ENCODE results near the gene PPP5C. TPM values are rescaled to one million over a fixed set of nuclear protein-coding genes. Genes with fewer than 3 reads are reported as not detected.

PPP5C gene
- total RNA-seq, 4 donors from 2014 or later: 33.8 to 51.3 (median 43.2) TPM

GRCh38 chr19:46364359-46364758 lies 17.5 kb downstream of the PPP5C start:
- H3K27me3 ChIP-seq: no peaks in the 10 kb centered on the region
- intact Hi-C loops (cut with DNase I): no loop called here
- peaks cover 0 to 26% (median 0%) of the 10 kb centered on the region in 3 donors for H3K4me1 ChIP-seq
- no peak for DNase-seq
- H3K9me3 ChIP-seq: no peaks in the 10 kb centered on the region
- no peak overlapping the region for H3K27ac ChIP-seq
- TF ChIP-seq CTCF (IDR thresholded peaks at IDR 0.05) (no peak), POLR2A (IDR thresholded peaks at IDR 0.05) (no peak)
- no peak overlapping the region for H3K4me3 ChIP-seq
- 85 to 93% methylated on average over 2 of the region's 2 CpGs for WGBS, 2 donors
- peaks cover 0 to 63% (median 0%) of the 10 kb centered on the region in 3 donors for H3K36me3 ChIP-seq

- no peak overlapping the region for H3K4me3 ChIP-seq
- no peak for DNase-seq
- H3K27ac ChIP-seq: no peak overlapping the region
- TF ChIP-seq POLR2A (IDR thresholded peaks at IDR 0.05) (no peak), CTCF (IDR thresholded peaks at IDR 0.05) (no peak)
- peaks cover 0 to 37% (median 5%) of the 10 kb centered on the region in 3 donors for H3K4me1 ChIP-seq
- H3K27me3 ChIP-seq: no peaks in the 10 kb centered on the region
- H3K9me3 ChIP-seq: no peaks in the 10 kb centered on the region
- intact Hi-C loops (cut with DNase I): no loop called here
- H3K36me3 ChIP-seq: peaks cover 0 to 57% (median 0%) of the 10 kb centered on the region in 3 donors
- WGBS, 2 donors: 93 to 100% methylated on average over 2 to 3 of the region's 4 CpGs
These were observed 18.7 kb downstream of the PPP5C start for GRCh38 chr19:46365561-46365960.

GRCh38 chr19:46366620-46367292 lies 19.9 kb downstream of the PPP5C start:
- no peak overlapping the region for H3K4me3 ChIP-seq
- H3K4me1 ChIP-seq: peaks cover 11 to 49% (median 12%) of the 10 kb centered on the region in 3 donors
- intact Hi-C loops (cut with DNase I): no loop called here
- 90 to 91% methylated on average over 9 of the region's 9 CpGs for WGBS, 2 donors
- no peaks in the 10 kb centered on the region for H3K9me3 ChIP-seq
- DNase-seq: no peak
- H3K27me3 ChIP-seq: no peaks in the 10 kb centered on the region
- H3K36me3 ChIP-seq: peaks cover 0 to 57% (median 0%) of the 10 kb centered on the region in 3 donors
- TF ChIP-seq CTCF (IDR thresholded peaks at IDR 0.05) (no peak), POLR2A (IDR thresholded peaks at IDR 0.05) (no peak)
- no peak overlapping the region for H3K27ac ChIP-seq

- no peak for DNase-seq
- Histone ChIP-seq H3K36me3 (peaks cover 0 to 57% (median 0%) of the 10 kb centered on the region in 3 donors), H3K27ac (no peak overlapping the region), H3K9me3 (no peaks in the 10 kb centered on the region), H3K27me3 (no peaks in the 10 kb centered on the region), H3K4me3 (no peak overlapping the region), H3K4me1 (peaks cover 18 to 56% (median 18%) of the 10 kb centered on the region in 3 donors)
- intact Hi-C loops (cut with DNase I): no loop called here
- TF ChIP-seq POLR2A (IDR thresholded peaks at IDR 0.05) (no peak), CTCF (IDR thresholded peaks at IDR 0.05) (no peak)
- 89 to 96% methylated on average over 2 to 3 of the region's 5 CpGs for WGBS, 2 donors
These were observed 20.5 kb downstream of the PPP5C start for GRCh38 chr19:46367426-46367825.

GRCh38 chr19:46368116-46368515 lies 21.2 kb downstream of the PPP5C start:
- peaks cover 24 to 63% (median 25%) of the 10 kb centered on the region in 3 donors for H3K4me1 ChIP-seq
- TF ChIP-seq POLR2A (IDR thresholded peaks at IDR 0.05) (no peak), CTCF (IDR thresholded peaks at IDR 0.05) (no peak)
- H3K27me3 ChIP-seq: no peaks in the 10 kb centered on the region
- no peak overlapping the region for H3K4me3 ChIP-seq
- H3K27ac ChIP-seq: no peak overlapping the region
- DNase-seq: no peak
- H3K36me3 ChIP-seq: peaks cover 0 to 57% (median 0%) of the 10 kb centered on the region in 3 donors
- WGBS, 2 donors: 86 to 94% methylated on average over 7 of the region's 7 CpGs
- intact Hi-C loops (cut with DNase I): no loop called here
- no peaks in the 10 kb centered on the region for H3K9me3 ChIP-seq
